GM19193 (cell line): ENCODE measurements around the gene ZNF638.

Experiments
- POLR2A ChIP-seq: IDR thresholded peaks from 4 replicates; pipeline ENCODE4 v1.6.1; 2011; ENCODE audit not compliant: insufficient read depth, insufficient read length; ENCODE audit errors: extremely low read depth

ZNF638 gene

DNA sequence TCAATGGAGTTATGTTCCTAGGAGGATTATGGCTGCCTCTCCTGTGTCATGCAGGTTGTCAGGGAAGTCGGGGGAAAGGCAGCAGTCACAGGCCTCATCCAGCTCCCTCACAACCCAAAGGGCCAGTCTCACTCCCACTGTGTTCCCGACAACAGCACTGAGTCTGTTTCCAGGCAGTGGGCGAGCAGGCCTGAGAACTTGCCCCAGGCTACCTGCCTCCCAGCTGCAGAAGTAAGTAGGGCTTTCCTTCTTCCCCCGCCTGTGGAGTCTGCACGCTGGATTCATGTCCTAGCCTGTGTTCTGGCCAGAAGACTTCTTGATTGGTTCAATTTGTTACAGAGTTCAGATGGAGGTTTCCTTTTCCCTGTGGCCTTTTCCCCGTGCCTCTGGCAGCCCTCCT is 8.2 kb upstream of the ZNF638 start:
- no peak for TF ChIP-seq POLR2A

- TF ChIP-seq POLR2A: no peak
Measured at GRCh38 chr2:71326968-71327367, 4.6 kb upstream of the ZNF638 start.

- TF ChIP-seq POLR2A: no peak
Measured at GRCh38 chr2:71327916-71328315, 3.7 kb upstream of the ZNF638 start.

DNA sequence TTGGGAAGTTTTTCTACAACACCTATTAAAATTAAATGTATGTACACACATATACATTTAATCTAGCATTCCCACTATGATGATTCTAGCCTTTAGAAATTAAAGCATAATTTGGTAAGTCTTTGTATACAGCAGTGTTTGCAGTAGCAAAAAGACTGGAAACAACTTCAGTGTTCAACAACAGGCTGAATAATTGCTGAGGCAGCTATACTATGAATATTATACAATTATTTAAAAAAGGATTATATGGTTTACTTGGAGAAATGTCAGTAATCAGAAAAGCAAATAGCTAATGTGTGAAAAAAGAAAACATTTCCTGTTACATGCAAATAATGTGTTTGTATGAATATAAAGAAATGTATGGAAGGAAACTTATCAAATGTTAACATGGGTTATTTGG is 1.4 kb upstream of the ZNF638 start:
- TF ChIP-seq POLR2A: no peak

DNA sequence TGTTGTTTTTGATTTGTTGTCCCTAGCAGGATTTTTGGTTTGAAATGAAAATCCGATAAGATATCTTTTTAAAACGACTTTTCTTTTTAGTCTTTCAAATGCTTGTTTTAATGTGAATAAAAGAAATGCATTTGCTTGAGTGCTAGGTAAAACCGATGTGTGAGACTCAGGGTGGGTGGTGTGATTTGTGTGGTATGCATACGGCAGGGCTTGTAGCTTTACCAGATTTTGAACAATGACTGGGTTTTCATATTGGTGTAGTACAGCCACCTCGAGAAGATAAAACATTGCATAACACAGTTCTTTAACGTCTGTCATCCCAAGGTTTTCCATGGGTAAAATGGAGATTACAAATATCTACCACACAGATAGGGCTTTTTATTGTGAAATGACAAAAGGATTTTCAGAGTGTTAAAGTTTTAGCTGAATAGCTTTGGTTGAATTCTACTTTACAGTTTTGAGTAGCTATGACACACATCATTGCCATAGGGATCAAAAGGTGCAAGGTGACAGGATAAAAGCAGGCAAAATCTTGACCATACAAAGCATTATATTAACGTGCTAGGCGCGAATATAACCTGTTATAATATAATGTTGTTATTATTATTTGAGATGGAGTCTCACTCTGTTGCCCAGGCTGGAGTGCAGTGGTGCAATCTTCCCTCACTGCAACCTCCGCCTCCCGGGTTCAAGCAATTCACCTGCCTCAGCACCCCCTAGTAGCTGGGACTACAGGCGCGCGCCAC is 824 bp upstream of the ZNF638 start:
- no peak for TF ChIP-seq POLR2A

- no peak for TF ChIP-seq POLR2A
Measured at GRCh38 chr2:71332435-71332796, 834 bp downstream of the ZNF638 start.

GRCh38 chr2:71333619-71334018 is 2.0 kb downstream of the ZNF638 start:
- no peak for TF ChIP-seq POLR2A

GRCh38 chr2:71336384-71336783 is 4.8 kb downstream of the ZNF638 start:
- TF ChIP-seq POLR2A: no peak

GRCh38 chr2:71336802-71337201 is 5.2 kb downstream of the ZNF638 start:
- no peak for TF ChIP-seq POLR2A

DNA sequence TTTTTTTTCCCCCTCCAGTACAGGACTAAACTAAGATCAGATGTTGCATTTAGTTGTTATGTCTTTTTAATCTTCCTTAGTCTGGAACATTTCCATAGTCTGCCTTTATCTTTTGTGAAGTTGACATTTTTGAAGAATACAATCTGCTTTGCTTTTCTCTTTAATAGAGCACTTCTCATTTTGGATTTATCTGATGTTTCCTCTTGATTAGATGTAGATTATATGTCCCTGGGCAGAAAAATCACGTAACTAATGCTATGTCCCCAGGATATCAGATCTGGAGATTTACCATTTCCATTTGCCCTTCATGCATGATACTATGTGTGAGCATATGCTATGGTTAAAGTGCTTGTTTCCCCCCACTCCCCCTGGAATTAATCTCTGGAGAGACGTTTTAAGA is 6.2 kb downstream of the ZNF638 start:
- no peak for TF ChIP-seq POLR2A

DNA sequence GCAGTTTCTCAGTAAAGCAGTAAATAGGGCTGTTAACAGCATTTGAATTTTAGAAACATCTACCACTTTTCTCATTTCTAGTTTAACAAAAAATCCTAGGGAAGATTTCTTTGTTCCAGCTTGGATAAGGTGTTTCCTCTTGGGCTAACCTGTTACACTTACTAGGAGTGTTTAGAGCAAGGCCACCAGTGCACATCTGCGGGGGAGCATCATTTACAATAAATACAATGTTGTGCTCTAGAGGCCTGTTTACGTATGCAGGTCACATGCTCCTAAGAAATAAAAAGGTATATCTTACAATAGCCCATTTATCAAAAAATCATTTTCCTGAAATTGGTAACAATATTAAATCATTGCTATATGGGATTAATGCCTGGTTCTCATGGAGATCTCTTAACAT is 8.1 kb downstream of the ZNF638 start:
- no peak for TF ChIP-seq POLR2A

GRCh38 chr2:71340176-71340575 is 8.6 kb downstream of the ZNF638 start:
- no peak for TF ChIP-seq POLR2A

GRCh38 chr2:71341645-71342044 is 10.1 kb downstream of the ZNF638 start:
- no peak for TF ChIP-seq POLR2A

- no peak for TF ChIP-seq POLR2A
Measured at GRCh38 chr2:71346065-71346464, 14.5 kb downstream of the ZNF638 start.

GRCh38 chr2:71347517-71347916 is 15.9 kb downstream of the ZNF638 start:
- TF ChIP-seq POLR2A: no peak

- TF ChIP-seq POLR2A: no peak
Measured at GRCh38 chr2:71348302-71348701, 16.7 kb downstream of the ZNF638 start.

DNA sequence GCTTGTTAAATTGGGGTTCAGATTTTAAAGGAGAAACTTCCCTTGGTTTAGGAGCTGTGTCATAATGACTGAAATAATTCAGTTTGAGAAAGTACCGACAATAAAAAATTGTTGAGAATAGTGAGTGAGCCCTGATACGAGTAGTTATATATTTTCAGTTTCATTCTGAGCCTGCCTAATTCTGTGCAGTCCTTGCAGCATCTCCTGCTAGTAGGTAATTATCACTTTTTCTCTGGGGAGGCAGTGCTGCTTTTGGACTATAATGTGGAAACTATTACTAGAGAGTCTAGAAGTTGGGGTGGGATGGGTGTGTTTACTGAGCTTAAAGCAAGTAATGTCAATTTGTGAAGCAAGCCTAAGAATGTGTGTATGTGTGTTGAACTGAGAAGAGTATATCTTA is 21.7 kb downstream of the ZNF638 start:
- TF ChIP-seq POLR2A: no peak
